IPS-18c (cell line): ENCODE results near the gene THBS3.

Source experiments
- H3K4me3 ChIP-seq: 2 replicates; pipeline ENCODE4 v1.7.0; 2013; ENCODE audit warnings: low read depth, mild to moderate bottlenecking, low read length, moderate library complexity; ENCODE audit not compliant: insufficient read depth
- H3K9me3 ChIP-seq: one replicate; pipeline ENCODE4 v1.6.1; 2013; ENCODE audit warnings: mild to moderate bottlenecking, low read length, moderate library complexity; ENCODE audit not compliant: control insufficient read depth, insufficient read depth

THBS3 gene

GRCh38 chr1:155184835-155185782 is 22.6 kb downstream of the THBS3 start:
- Histone ChIP-seq H3K4me3 (no peak overlapping the region), H3K9me3 (no peaks in the 10 kb centered on the region)

DNA sequence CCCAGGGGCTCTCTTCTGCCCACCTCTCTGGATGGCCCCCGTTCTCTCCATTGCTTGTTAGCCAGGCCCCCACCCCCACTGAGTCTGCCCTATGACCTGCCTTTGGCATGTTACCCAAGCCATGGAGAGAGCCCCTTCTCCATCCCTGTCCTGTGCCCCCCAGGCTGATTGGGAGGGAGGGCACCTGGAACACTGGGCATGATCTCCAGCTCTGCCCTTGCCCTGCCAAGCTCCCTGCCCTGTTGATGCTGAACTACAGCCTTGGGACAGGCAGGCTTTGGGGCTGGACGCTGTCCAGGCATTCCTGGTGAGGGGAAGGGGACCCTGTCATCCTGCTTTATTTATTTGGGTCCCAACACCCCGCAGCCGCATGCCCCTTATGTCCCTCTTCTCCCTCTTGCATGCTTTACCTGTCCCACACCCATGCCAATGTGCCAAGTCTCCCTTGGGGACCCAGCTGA is 23.3 kb downstream of the THBS3 start:
- no peaks in the 10 kb centered on the region for H3K9me3 ChIP-seq
- no peak overlapping the region for H3K4me3 ChIP-seq

DNA sequence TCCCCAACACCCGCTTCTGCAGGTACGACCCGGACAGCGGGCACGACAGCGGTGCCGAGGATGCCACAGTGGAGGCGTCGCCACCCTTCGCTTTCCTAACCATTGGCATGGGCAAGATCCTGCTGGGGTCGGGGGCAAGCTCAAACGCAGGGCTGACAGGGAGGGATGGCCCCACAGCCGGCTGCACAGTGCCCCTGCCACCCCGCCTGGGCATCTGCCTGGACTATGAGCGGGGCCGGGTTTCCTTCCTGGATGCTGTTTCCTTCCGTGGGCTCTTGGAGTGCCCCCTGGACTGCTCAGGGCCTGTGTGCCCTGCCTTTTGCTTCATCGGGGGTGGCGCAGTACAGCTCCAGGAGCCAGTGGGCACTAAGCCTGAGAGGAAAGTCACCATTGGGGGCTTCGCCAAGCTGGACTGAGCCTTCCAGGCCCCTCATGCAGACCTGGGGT is 23.9 kb downstream of the THBS3 start:
- Histone ChIP-seq H3K4me3 (no peak overlapping the region), H3K9me3 (no peaks in the 10 kb centered on the region)

GRCh38 chr1:155182052-155182550 is 25.6 kb downstream of the THBS3 start:
- no peaks in the 10 kb centered on the region for H3K9me3 ChIP-seq
- no peak overlapping the region for H3K4me3 ChIP-seq

- Histone ChIP-seq H3K4me3 (no peak overlapping the region), H3K9me3 (no peaks in the 10 kb centered on the region)
Observed at GRCh38 chr1:155181371-155182051, 26.2 kb downstream of the THBS3 start.

DNA sequence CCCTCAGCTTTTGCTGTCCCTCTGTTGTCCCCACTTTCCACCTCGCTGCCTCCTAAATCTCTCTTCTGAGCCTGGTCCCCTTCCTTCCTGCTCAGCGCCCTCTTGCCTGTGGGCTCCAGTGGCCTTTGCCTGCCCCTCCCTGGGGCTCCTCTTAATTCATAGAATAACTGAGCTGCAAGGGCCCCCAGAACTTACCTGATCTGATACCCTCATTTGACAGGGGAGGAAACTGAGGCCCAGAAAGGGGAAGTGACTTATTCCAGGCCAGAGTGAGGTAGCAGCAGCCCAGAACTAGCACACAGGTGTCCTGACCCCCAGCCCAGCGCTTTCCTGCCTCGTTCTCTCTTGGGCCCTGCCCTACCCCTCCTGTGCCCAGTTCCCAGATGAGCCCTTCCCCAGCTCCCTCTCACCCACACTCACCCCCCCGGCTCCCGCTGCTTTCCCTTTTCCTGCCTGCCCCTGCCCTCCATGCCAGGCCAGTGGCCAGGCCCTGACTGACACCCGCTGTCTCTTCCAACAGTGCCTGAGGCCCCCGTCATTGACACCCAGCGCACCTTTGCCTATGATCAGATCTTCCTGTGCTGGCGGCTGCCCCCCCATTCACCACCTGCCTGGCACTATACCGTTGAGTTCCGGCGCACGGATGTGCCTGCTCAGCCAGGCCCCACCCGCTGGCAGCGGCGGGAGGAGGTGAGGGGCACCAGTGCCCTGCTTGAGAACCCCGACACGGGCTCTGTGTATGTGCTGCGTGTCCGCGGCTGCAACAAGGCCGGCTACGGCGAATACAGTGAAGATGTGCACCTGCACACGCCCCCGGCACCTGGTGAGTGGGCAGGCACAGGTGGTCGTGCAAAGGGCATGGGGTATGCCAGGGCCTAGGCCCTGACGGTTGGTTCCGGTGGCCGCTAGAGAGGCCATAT is 28.3 kb downstream of the THBS3 start:
- no peak overlapping the region for H3K4me3 ChIP-seq

GRCh38 chr1:155178441-155179111 is 29.1 kb downstream of the THBS3 start:
- no peaks in the 10 kb centered on the region for H3K9me3 ChIP-seq
- H3K4me3 ChIP-seq: no peak overlapping the region

More for the DNA sequence above, 28.3 kb downstream of the THBS3 start:
- H3K9me3 ChIP-seq: no peaks in the 10 kb centered on the region

GRCh38 chr1:155177918-155178281 is 29.8 kb downstream of the THBS3 start:
- no peaks in the 10 kb centered on the region for H3K9me3 ChIP-seq

GRCh38 chr1:155177192-155177917 is 30.3 kb downstream of the THBS3 start:
- H3K9me3 ChIP-seq: no peaks in the 10 kb centered on the region
- no peak overlapping the region for H3K4me3 ChIP-seq

More at GRCh38 chr1:155177918-155178281, 29.8 kb downstream of the THBS3 start:
- H3K4me3 ChIP-seq: no peak overlapping the region

DNA sequence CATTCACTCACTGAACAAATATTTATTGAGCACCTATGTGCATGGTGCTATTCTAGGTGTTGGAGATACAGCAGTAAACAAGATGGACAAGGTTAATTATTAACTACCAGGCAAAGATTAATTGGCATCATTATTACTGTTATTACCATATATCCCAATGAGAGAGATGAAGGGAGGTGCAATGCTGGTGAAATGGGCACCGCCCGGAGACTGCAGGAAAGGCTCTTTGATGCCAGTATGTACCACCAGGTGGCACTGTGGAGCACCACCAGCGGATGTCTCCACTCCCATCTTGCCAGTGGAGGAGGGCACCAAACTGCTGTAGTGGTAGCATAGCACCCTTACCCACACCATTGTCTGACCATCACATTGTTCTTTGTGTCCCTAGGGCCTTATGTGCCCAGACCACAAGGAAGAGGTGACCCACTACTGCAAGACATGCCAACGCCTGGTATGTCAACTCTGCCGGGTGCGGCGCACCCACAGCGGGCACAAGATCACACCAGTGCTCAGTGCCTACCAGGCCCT is 31.1 kb downstream of the THBS3 start:
- H3K9me3 ChIP-seq: no peaks in the 10 kb centered on the region
- no peak overlapping the region for H3K4me3 ChIP-seq

DNA sequence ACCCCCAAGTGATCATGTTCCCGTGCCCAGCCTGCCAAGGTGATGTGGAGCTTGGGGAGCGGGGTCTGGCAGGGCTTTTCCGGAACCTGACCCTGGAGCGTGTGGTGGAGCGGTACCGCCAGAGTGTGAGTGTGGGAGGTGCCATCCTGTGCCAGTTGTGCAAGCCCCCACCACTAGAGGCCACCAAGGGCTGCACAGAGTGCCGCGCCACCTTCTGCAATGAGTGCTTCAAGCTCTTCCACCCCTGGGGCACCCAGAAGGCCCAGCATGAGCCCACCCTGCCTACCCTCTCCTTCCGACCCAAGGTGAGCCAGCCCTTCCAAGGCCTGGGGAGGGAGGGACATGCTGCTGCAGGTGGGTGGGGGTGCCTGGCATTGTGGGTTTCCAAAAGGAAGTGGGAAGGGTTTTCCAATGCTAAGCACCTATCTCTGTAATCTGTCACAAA is 31.7 kb downstream of the THBS3 start:
- Histone ChIP-seq H3K9me3 (no peaks in the 10 kb centered on the region), H3K4me3 (no peak overlapping the region)

GRCh38 chr1:155175281-155175926 is 32.3 kb downstream of the THBS3 start:
- H3K4me3 ChIP-seq: peak overlapping the region; percentile 64; the same call in 1 of the 2 replicates

DNA sequence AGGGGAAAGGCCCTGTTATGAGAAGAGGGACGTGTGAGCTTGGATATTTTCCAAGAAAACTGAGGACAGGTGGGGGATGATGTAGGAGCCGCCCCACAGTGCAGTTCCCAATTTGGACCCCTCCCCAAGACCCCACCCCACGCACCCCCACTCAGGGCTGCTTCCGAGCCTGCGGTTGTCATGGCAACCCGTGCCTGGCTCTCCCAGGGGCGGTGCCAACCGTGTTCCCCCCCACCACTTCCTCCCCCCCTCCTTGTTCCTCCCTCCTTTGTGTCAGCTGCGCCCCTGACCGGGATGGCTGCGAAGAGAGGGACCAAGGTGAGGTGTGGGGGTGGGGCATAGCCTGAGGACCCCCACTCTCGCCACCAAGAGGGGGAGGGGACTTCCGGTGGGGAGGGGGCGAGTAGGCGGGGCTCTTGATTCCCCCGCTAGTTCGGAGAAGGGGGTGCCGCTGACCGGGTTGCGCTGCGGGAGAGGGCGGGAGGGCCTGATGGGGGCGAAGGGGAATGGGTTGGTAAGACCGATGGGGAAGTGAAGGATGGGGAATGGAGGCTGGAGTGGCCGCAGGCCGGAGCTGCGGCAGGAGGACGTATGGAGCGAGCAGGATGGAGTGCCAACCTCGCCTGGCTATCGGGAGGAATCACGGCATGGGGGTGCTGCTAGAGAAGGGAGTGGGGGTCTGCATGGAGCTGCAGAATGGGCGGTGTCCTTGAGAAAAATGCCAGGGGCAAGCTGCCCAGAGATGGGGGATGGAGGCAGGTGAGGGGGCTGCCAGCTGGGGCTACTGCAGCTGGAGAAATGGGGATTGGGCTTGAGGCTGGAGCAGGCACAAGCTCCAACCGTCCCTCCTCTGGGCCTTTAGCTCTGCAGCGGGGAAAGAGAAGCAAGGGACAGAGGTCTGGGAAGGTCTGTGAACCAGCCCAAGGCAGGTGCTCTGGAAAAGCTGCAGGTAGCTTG is 33.1 kb downstream of the THBS3 start:
- H3K4me3 ChIP-seq: peak overlapping the region; percentile 64
- no peaks in the 10 kb centered on the region for H3K9me3 ChIP-seq

More at GRCh38 chr1:155175281-155175926, 32.3 kb downstream of the THBS3 start:
- no peaks in the 10 kb centered on the region for H3K9me3 ChIP-seq
